GM19328 (cell line): ENCODE results near the gene MSH3.
"Not testable (repeated sequence)": the region's sequence is repeated elsewhere in the genome, so short reads cannot be mapped to it uniquely, and the experiment has no call there.

Source experiments
- ATAC-seq: cut with Tn5 transposase; IDR thresholded peaks from one replicate; pipeline ENCODE4 v1.9.1; 2021; ENCODE audit warnings: mild to moderate bottlenecking, moderate library complexity; ENCODE audit not compliant: unreplicated experiment

The MSH3 gene

DNA sequence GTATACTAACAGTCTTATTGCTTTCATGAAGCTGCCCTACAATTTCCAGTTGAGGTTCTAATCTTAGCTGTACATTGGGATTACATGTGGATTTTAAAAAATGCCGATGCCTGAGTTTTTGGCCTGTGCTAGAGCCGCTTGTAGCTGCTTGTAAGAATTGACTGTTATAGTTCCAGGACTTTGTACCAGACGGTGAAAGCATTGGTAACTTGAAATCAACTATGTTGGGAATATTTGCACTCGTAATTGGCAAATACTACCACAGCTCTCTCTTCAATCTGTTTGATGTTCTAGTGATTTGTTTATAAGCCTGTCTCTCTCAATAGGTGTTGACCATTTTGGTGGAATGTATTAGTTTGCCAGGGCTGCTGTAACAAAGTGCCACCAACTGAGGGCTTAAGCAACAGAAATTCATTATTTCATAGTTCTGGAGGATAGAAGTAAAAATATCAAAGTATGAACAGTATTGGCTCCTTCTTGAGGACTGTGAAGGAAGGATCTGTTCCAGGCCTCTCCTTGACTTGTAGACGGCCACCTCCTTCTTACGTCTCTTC, 50.8 kb downstream of the MSH3 start:
- ATAC-seq = no peak

DNA sequence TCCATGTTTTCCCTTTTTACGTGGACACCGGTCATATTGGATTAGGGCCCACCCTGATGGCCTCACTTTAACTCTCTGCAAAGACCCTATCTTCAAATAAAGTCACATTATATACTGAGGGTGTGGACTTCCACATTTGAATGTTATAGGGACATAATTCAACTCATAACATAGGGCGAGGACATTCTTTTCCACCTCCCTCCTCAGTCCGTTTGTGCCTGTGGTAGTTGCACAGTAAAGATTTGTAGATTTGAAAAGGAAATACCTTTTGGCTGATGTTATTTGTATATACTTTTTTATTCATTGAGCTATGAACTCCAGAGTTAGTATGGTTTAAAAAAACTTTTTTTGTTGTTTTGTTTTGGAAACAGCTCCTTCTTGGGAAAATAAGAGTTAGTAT, 51.3 kb downstream of the MSH3 start:
- ATAC-seq = no peak

DNA sequence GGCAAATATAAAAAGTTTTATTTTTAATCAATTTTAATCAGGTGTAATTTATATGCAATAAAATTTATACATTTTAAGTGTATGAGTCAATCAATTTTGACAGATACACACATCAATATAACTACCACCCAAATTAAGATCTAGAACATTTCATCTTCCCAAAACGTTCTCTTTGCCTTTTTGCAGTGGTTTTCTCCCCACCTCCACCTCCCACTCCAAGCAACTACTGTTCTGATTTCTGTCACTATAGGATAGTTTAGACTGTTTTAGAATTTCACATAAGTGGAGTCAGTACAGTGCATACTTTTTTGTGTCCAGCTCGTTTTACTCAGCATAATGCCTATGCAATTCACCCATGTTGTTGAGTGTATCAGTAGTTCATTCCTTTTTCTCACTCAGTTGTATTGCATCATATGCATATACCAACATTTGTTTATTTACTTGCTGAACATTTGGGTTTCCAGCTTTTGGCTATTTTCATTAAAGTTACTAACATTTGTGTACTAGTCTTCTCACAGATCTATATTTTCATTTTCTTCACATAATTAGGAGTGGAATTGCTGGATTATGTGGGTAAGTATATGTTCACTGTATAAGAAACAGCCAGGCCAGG, 52.5 kb downstream of the MSH3 start:
- no peak for ATAC-seq

DNA sequence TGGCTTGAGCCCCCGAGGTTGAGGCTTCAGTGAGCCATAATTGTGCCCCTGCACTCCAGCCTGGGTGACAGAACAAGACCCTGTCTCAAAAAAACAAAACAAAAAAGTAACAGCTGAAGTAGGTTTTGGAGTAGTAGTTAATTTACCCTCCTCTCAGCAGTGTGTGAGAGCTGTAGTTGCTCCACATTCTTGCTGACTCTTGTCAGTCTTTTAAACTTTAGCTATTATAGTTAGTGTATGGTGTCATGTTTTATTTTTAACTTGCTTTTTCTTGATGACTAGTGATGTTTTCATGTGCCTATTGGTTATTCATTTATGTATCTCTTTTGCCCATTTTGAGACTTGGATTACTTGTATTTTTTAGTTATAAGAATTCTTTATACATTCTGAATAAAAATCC, 53.2 kb downstream of the MSH3 start:
- ATAC-seq = no peak

DNA sequence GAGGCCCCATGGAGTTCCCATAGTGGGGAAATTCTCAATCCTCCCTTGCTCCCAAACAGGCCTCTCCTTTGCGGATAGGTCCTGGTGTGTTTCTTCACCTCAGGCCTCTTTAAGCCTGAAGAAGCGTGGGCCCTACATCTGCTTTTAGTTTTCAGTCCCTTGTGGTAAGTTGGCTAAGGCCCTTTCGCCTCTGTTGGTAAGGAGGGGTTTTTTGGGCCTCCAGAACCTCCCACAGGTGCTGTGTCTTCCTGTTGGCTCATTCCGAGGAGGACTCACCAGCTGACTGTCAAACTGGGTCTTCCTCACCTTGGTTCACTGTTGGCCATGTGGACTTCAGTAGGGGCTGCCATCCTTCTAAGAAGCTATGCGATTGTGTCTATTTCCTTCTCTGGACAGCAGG, 56.8 kb downstream of the MSH3 start:
- ATAC-seq = no peak

DNA sequence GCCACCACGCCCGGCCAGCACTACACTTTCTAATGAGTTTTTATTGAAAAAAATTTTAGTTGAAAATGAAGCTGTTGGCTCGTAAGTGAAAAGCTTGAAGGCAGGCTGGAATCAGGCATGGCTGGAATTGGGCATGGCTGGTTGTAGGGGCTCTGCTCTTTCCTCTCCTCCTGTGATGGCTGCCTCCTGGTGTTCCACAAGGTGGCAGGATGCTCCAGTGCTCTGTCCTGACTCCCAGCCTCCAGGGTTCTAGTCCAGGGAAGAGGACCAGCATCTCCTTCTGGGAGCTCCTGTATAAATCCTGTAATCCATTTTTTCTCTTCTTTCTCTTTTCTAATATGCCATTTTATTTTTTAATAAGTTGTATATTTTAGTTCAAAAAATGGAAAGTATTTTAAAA, 57.5 kb downstream of the MSH3 start:
- no peak for ATAC-seq

DNA sequence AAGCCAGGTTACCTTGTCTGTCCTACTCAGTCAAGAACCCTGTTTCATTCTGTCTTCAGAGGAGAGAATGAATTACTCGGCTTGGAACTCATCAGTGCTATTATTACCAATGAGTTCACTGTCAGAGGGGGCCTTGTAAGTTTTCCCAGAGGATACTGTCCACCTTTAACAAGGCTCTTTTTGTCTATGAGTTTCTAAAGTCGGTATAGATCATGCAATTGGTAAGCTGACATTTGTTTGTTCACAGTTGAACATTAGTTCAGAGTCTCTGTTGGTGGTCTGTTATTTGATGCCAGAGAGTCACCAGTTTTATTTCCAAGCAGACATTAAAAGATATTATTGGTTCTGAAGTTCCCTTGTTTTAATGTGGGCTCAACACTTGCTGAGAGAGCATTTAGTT, 58.5 kb downstream of the MSH3 start:
- no peak for ATAC-seq

DNA sequence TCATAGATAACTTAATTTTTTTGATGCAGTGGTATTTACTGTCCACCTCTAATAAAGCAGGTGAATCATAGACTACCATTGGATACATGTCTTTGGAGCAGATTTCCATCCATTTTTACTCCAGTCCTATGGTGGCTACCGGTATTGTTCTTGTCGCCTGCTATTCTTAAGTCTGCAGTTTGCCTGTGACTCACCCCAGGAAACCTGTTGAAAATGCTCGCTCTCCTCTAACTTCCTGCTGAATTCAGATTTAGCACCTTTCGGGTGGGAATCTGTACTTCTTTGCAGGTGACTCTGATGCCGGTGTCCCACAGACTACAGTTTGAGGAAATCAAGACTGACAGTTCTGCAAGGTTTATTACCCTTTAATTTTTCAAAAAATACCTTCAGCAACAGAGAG, 59.2 kb downstream of the MSH3 start:
- no peak for ATAC-seq

DNA sequence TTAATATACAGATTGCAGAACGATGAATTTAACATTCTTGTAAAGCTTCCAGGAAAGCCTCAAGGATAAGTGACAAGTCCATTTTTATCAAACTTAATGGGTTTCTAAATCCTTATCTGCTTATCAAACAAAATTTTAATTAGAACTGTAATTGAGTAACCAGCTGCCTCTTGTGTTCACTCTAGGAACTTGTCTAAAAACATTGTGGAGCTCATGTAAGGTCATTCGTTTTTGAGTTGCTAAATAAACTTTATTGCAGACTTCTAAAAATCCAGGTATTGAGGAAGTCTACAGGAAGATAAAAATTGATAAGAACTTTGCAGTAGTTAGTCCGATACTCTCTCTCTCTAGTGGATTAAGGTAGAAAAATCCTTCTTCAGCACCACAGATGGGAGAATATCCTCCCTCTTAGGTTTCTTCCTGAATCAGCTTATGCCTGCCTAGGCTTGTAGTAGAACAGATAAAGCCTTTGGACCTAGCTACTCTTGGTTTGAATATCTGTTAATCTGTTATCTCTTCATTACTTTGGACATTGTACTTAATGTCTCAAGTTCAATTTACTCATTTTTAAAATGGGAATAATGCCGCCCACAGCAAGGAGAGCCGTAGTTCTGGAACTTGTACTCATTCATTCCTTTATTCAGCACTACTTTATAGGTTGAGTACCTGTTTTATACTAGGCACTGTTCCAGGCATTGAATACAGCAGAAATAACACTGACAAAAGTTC, 60.3 kb downstream of the MSH3 start:
- no peak for ATAC-seq

DNA sequence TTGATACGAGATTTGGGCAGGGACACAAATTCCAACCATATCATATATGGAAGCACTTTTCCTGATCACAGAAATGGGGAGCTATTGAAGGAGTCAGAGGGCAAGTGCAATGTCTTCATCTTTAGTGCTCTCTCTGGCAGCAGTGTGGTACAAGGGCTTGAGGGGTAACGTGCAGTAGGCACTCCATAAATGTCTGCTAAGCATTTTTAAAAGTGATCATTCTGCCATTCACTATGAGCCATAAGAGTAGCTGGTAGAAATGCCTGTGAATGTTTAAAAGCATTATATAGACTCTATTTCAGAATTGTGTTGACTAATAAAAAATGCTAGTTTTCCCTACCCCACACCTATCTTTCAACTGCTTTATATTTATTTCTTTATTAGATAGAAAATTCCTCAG, 61.4 kb downstream of the MSH3 start:
- no peak for ATAC-seq

DNA sequence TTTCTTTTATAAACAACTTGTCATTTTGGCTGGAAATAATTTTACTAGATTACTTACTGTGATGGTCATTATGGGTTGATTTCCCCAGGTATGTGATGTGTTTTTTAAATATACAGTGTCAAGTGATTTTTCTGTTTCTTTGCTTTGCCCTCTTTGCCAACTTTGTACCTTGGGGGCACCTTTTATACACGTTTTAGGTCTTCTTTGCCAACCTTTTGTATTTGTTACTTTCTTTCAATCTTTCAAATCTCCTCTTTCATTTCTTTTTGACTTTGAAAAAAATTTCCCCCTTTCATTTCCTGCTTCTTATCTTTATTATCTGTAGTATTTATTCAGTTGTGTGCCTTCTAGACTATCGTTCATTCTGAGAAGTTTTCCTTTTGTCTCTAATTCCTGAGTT, 65.7 kb downstream of the MSH3 start:
- ATAC-seq = no peak

DNA sequence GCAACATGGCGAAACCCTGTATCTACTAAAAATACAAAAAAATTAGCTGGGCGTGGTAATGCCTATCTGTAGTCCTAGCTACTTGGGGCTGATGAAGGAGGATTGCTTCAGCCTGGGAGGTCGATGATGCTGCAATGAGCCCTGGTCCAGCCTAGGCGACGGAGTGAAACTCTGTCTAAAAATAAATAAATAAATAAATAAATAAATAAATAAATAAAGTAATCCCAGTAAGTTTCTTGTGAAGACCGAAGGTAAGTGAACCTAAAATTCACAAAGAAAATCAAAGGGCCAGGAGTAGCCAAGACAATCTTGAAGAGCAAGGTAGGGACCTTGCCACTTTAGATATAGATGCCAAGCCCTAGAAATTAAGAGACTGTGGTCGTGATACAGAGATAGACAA, 68.5 kb downstream of the MSH3 start:
- ATAC-seq = no peak

DNA sequence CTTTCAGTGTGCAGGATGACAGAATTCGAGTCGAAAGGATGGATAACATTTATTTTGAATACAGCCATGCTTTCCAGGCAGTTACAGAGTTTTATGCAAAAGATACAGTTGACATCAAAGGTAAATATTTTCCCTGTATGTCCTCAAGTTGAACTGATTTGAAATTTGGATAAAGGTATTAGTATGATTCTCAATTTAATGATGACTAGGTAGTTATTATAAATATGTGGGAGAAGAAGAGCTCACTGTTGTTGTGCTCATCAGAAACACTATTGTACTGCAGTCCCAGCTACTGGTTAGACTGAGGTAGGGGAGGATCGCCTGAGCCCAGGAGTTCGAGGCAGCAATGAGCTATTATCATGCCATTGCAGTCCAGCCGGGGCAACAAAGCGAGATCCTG, 71.0 kb downstream of the MSH3 start:
- ATAC-seq = no peak

DNA sequence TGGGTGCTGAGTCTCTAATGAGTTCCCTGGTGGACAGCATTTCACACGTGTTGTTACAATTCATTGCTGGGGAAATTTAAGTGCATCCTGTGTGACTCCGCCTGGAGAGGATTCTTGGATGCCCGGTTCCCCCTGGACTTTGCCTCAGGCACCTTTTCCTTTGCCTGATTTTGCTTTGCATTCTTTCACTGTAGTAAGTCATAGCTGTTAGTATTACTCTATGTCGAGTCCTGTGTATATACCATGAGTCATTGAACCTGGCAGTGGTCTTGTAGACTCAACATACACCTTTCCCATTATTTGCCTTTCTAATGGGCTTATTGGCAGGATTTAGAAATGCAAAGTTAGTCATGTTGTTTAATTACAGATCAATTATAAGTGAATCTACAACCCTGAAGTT, 82.3 kb downstream of the MSH3 start:
- no peak for ATAC-seq

DNA sequence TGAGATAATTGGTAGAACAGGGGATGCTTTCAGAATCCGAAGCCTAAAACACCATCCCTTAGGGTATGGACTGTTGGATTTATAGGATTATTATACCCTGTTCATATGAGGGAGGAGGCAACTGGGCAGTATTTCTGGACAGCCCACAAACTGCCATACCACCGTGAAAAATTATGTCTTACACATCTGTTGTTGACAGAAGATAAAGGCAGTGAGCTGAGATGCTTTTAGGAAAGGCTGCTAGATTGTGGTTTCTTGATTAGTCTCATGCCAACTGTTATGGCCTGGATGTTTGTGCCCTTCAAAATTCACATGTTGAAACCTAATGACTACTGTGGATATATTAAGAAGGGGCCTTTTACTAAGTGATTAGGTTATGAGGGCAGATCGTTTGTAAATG, 84.0 kb downstream of the MSH3 start:
- ATAC-seq = no peak

DNA sequence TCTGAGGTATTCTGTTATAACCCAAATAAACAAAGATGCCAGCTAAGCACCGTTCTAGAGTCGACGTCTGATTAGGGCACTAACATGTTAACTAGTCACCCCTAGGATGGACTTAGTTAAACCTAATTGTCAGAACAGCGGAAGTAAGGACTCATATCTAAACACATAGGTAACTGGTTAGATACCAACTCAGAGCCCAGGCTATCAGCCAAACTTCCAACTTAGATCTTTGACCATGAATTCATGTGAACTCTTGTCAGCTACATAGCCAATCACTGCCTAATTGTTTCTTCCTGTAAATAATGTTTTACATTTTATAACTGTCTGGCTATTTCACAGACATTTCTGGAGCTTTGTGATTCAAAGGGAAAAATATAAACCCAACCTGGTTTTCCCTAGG, 84.6 kb downstream of the MSH3 start:
- no peak for ATAC-seq

DNA sequence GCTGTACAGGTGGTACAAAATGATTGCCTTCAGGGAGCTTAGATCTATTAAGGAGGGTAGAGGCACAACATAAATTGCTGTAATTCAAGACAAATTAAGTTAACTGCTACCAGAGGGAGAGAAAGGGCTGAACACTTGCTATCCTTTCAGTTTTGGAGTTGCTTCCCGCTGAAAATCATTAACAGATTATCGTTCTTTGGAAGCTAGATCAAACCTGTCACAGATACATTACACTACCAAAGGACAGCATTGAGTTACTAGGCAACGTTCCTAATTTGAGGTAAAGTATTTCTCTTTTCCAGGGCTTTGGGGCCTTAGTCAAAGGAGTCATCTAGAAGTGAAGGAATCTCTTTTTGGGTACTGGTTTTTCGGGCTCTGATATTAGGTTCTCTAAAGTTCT, 85.0 kb downstream of the MSH3 start:
- no peak for ATAC-seq

DNA sequence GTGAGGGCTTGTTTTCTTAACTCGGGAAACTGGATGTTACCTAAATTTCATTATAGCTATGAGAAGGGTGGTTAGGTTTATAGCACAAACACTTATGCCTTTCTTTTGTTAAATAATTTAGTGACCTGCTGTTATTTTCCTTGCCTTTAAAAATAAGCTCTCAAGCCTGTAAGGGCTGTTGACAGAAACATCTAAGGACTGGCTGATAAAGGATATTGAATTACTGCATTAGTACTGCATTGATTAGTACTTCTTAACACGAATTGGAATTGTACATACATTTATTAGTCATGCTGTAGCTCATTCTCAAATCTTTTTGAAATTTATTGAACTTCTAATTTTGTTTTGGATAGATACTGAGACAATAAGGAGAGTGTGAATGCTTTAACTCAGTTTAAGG, 85.4 kb downstream of the MSH3 start:
- ATAC-seq = no peak

DNA sequence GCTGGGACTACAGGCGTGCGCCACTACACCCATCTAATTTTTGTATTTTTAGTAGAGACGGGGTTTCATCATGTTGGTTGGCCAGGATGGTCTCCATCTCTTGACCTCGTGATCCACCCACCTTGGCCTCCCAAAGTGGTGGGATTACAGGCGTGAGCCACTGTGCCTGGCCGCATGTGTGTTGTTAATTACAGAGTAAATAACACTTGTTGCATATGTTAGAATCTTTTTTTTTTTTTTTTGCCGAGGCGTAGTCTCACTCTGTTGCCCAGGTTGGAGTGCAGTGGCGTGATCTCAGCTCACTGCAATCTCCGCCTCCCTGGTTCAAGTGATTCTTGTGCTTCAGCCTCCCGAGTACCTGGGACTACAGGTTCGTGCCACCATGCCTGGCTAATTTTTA, 86.0 kb downstream of the MSH3 start:
- not testable (repeated sequence) for ATAC-seq

DNA sequence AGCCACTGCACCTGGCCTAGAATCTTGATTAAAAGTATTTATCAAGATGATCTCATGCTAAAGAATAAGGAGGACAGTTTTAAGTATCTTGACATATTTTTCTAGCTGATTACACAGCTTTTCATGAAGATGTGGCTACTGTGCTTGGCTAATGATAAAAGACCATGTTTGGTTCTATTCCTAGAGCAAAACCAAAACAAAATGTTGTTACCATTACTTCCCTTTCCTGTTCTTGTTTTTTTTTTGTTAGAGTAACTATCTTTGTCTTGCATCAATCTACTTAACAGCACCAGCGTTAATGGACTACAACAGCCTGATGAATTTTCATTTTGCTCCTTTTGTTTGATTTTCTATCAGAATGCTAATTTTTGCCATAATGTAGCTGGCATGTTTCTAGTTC, 86.5 kb downstream of the MSH3 start:
- ATAC-seq = no peak

DNA sequence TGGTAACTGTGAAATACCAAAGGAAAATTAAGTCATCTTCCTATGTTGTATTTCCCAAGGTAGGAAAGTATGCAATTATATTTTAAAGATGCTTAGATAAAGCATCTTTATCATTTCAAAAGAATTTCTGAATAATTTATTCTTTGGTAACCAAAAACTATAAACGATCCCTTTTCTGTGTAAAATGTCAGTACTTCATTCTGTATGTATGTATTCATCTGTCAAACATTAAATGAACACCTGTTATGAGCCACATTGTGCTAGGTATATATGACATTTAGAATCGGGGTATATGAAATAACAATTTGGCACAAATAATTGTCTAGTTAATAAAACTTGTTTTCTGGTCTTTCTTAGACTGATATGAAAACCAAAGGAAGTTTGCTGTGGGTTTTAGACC, 89.7 kb downstream of the MSH3 start:
- no peak for ATAC-seq

DNA sequence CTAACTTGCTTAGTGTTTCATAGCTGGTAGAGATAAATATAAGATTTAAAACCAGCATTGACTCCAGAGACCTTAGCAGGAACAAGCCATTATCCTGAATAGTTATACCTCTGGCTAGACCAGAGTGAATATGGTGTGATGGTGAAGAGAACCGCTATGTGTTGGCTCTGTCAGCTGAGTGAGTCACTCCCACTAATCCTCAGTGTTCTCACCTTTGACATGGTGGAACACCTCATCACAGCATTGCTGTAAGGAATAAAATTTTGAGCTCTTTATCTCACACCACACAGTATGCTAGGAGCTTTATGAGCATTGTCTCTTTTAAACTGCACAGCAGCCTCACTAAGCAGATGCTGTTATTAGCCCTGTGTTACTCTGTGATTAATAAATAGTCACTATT, 91.0 kb downstream of the MSH3 start:
- ATAC-seq = no peak

DNA sequence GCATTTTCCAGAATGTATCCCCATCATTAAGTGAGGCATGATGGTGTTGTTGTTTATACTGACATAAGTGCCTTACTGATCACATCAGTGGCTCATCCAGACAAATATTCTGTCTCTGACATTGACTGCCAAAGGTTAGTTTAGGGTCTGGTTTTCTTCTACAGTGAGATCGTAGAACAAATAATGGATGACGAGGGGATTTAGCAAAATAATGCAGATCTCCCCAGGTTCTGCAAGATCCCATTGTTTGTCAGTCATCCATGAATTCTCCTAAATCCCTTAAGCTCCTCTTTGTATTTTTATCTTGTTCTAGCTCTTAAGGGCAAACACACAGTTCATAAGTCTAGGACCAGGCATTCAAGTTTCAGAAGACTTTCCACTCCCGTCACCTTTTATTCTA, 93.5 kb downstream of the MSH3 start:
- no peak for ATAC-seq
